GM18499 (cell line): Measurements from ENCODE around the gene UCK2.

Experiments
- ATAC-seq: cut with Tn5 transposase; IDR thresholded peaks from one replicate; pipeline ENCODE4 v1.9.1; 2021; ENCODE audit warnings: moderate number of reproducible peaks; ENCODE audit not compliant: insufficient read depth, unreplicated experiment

The UCK2 gene

GRCh38 chr1:165928075-165928731 lies 100.8 kb downstream of the UCK2 start:
- no peak for ATAC-seq

- ATAC-seq: no peak
Measured at GRCh38 chr1:165930961-165931360, 103.5 kb downstream of the UCK2 start.

GRCh38 chr1:165933446-165934170 lies 106.2 kb downstream of the UCK2 start:
- no peak for ATAC-seq

- ATAC-seq: no peak
Measured at GRCh38 chr1:165936542-165936941, 109.1 kb downstream of the UCK2 start.

GRCh38 chr1:165937829-165938228 lies 110.4 kb downstream of the UCK2 start:
- ATAC-seq: no peak

GRCh38 chr1:165938844-165939243 lies 111.4 kb downstream of the UCK2 start:
- no peak for ATAC-seq

- ATAC-seq: no peak
Measured at GRCh38 chr1:165941531-165941930, 114.1 kb downstream of the UCK2 start.

GRCh38 chr1:165942062-165942461 lies 114.6 kb downstream of the UCK2 start:
- ATAC-seq: no peak

GRCh38 chr1:165942927-165943597 lies 115.6 kb downstream of the UCK2 start:
- ATAC-seq: peak; percentile 65

GRCh38 chr1:165945911-165946310 lies 118.5 kb downstream of the UCK2 start:
- ATAC-seq: no peak

- no peak for ATAC-seq
Measured at GRCh38 chr1:165947797-165948455, 120.5 kb downstream of the UCK2 start.

- ATAC-seq: no peak
Measured at GRCh38 chr1:165949335-165950130, 122.1 kb downstream of the UCK2 start.

- ATAC-seq: no peak
Measured at GRCh38 chr1:165954940-165955339, 127.5 kb downstream of the UCK2 start.

- ATAC-seq: no peak
Measured at GRCh38 chr1:165958306-165958705, 130.9 kb downstream of the UCK2 start.

- ATAC-seq: no peak
Measured at GRCh38 chr1:165960136-165960535, 132.7 kb downstream of the UCK2 start.

- no peak for ATAC-seq
Measured at GRCh38 chr1:165960881-165961280, 133.5 kb downstream of the UCK2 start.
